HG03103 (cell line): ENCODE data around the gene CROCC2.

Experiments
- ATAC-seq: cut with Tn5 transposase; IDR thresholded peaks from one replicate; pipeline ENCODE4 v1.9.1; 2021; ENCODE audit warnings: low read depth; ENCODE audit not compliant: unreplicated experiment

Gene CROCC2

DNA sequence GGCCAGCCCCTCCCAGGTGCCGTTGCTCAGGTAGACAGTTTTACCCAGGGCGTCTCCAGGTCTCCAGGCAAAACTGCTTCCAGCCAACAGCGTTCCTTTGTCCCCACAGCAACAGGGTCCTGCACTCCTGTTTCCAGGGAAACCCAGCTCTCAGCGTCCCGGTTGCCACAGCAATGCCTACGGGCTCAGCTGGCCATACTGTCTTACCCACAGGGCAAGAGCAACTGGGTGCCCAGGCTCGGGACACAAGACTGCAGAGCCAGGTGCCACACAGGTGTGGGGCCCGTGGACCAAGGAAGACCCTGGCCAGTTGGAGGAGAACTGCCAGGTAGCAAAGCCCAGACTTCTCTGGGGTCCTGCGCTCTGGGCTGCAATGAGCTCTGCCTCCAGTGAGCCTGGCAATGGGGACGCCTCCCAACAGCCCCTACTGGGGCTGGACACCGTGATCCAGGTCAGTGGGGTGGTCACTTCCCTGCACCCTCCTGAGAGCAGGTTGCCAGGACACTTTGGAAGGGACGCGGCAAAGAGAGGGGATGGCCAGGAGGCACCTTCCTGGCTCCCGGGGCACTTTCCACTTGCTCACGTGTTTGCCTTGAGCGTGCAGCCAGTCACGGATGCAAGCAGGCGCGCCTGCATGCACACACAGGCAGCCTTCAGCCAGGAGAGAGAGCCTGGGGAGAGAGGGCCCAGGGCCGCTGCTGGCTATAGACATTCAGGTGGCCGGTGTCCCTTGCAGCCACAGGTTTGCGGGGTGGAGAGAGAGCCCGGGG, at the start of gene CROCC2:
CROCC2 (plus strand) TSS at position 196 of the 770 bp plus-strand sequence; CDS start at position 374, 178 bp downstream.
- ATAC-seq: no peak

DNA sequence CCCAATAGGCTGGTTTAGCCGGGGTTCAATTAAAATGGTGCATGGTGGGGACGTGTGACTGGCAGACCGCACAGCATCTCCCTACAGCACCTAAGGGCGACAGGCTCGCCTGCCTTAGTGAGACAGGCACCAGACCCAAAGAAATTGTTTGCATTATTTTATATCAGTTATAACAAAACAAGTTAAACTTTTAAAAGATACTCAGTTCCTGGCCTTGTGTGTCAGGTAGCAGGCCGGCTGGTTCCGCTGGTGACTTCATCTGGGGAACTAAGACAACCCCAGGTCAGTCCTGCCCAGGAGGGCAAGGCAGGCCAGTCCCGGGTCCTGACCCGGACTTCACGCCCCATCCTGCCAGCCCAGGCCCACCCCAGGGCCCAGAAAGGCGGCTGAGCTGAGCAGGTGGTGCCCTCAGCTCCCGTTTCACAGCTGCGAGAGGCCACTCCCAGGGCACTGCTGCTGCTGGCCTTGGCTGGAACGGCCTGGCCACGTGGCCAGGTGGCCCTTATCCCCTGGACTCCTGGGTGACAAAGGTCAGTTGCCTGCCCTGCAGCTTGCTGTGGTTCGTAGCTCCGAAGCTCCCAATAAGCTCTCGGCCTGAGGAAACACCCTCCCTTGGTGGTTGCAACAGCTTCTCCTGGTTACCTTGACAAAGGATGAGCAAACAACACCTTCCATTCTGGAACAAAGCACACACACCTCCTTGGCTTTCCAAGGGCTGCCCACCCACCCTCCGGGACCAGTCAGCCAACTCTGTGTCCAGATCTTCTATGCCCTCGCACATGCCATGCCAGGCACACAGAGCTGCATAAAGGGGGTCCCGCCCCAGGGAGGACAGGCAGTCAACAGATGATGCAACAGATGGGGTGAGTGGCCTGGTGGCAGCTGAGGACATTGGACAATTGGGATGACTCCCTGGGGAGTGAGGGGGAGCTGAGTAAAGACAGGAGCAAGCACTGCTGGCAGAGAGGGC, 48.8 kb upstream of the CROCC2 start:
- no peak for ATAC-seq

DNA sequence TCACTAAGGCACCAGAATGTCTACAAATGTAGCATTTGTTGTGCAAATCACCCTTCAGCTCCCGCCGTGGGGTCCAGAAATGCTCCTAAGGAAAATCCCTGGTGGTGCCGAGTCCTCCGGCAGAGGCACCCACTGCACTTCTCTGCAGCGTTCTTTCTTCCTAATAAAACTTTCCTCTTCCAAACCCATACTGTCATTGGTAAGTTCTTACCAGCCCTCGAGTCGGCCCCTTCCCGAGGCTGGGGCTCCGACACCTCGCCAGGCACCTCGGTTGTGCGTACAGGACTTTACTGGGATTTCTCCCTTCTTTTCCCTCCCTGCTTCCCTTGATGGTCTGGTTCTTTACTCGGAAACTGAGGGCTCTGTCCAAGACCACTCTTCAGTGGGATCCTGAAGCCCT, 47.8 kb upstream of the CROCC2 start:
- ATAC-seq: no peak

DNA sequence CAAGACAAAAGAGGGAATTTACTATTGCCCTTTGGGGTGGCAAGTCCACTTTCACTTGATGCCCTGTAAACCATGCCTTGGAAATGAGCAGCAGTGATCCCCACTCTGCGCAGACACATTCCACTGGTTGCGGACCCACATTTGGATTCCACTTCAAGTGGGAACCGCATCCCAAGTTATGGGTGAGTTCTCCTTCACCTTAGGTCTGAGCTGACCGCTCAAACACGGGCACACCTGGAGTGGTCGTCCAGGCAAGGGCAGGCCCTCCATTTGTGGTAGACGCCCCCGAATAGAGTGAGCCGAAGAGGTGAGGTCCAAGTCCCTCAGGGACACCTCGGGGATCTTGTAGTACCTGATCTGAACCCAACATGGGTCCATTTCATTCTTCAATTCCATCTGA, 47.3 kb upstream of the CROCC2 start:
- no peak for ATAC-seq

DNA sequence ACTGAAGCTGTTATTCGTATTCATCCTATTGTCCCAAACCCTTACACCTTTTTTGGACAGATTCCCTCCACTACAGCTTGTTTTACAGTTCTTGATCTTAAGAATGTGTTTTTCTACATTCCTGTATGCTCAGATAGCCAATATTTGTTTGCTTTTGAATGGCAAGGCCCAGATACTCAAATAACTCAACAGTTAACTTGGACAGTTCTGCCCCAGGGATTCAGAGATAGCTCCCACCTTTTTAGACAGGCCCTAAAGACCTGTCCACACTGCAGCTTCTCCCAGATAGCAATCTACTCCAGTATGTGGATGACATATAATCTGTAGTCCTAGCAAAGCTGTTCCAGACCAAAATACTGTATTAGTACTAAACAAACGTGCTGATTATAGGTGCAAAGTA, 44.6 kb upstream of the CROCC2 start:
- no peak for ATAC-seq

DNA sequence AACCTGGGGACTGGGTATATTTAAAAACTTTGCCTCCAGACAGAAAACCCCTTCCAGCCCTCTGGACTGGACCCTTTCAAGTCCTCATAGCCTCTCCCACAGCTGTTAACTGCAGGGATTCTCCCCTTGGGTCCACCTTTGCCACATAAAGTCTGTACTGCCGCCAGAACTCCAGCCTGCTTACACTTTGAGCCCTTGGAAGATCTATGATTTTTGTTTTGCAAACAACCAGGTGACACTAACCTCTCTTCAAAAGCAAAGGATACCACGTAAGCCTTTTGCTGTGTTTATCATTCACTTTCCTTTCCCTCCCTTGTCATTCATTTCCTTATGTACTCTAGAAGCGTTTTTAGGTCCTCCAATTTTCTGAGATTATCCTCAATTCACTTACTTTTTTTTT, 41.7 kb upstream of the CROCC2 start:
- ATAC-seq: no peak

DNA sequence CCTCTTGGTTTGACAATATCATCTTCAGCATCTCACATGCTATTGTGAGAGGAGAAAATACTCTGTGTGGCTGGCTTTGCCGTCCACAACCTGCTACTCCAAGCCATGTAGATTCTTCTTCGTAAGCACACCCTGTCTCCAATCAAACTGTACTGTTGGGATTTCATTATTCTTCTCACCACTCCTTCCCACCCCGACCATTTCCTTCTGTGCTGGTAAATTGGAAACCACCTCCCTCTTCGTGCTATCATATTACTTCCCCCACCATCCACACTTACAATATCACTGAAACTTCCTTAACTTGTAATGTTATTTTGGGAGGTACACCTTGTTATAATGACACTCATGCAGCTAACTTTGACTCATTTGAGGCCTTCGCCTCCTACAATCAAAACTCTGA, 40.7 kb upstream of the CROCC2 start:
- no peak for ATAC-seq

DNA sequence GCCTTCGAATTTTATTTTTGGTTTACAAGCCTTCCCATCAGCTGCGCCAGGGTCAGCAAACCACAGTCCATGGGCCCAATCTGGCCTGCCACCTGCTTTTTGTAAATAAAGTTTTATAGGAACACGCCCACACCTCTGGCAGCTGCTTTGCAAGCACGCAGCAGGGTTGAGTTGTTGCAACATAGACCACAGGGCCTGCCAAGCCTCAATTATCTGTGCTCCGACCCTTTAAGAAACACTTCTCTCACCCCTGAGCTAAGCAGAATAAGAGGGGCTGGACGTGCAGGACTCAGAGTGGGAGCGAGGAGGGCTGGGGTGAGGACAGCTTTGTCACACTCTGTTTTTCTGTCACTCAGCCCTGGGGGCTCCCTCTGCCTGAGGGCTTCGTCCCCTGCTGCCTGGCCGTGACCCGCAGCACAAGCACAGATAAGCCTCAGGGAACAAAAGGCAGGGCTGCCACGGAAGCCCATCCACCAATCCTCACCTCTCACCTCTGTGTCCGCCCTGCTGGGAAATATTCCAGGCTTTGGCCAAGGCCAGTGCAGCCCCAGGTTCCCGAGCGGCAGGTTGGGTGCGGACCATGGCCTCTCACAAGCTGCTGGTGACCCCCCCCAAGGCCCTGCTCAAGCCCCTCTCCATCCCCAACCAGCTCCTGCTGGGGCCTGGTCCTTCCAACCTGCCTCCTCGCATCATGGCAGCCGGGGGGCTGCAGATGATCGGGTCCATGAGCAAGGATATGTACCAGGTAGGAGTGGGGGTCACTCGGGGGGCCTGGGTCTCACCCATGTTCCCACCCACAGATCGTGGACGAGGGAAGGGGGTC, 37.6 kb upstream of the CROCC2 start, which contains the start of gene AGXT:
AGXT (plus strand) TSS at position 539 of the 823 bp plus-strand sequence; CDS start at position 581, 42 bp downstream.
- no peak for ATAC-seq

DNA sequence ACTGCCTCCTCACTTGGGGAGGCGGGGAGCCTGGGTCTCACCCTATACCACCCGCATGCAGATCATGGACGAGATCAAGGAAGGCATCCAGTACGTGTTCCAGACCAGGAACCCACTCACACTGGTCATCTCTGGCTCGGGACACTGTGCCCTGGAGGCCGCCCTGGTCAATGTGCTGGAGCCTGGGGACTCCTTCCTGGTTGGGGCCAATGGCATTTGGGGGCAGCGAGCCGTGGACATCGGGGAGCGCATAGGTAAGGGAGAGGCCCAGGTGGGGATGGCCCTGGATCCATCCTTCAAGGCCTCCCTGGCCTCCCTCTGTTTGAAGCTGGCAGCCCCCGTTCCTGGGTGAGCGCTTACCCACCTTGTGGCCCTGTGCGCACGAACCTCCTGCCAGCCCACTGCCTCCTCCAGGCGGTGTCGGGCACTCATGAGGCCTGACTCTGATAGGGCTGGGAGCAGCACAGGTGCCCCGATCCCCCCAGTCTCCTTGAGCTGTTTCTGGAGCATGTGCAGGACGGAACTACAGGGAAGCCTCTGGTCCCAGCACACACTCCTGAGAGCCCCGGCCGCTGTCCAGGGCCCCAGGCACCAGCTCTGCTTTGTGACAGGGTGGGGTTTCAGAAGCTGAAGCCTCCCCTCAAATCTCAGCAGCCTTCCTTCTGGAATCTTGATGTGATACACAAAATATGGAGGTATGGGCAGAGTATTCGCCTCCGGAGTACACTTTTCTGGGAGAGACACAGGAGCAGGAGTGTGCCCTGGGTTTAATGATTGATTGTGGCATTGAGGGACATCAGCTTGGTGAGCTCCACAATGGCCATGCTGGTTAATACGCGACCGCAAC, 36.8 kb upstream of the CROCC2 start:
- no peak for ATAC-seq

DNA sequence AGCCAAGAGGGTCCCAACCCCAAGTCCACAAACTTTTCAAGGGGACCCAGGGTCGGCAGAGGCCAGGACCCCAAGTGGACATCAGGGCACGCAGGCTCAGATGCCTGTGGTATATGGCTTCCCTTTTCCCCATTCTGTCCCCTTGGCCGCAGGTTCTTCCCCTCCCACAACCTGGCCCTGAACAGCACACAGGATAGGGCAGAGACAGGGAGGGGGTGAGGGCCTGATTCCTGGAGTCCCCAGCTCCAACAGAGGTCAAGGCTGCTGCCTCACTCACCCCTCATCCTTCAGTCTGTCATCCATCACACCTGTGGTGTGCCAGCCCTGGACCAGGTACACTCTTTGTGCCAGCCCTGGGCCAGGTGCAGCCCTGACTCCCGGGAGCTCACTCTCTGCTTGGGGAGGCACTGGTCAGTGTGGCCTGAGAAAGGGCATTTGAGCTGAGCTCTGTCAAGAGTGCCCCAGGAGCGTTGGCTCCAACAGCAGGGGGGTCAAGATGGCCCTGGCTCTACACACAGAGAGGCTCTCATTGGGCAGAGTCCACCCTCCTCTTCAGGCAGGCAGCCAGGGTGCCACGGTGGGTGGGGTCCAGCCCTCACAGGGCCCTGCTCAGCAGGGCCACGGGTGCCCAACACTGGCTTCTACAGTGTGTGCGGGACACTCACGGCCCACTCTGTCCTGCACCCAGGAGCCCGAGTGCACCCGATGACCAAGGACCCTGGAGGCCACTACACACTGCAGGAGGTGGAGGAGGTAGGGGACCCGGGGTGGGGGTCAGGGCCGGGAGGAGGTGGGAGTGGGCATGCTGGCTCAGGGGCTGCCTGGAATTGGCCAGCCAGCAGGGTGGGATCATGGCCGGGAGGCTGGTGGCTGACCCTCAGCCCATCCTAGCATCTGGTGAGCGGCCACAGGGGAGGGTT, 35.9 kb upstream of the CROCC2 start:
- no peak for ATAC-seq

DNA sequence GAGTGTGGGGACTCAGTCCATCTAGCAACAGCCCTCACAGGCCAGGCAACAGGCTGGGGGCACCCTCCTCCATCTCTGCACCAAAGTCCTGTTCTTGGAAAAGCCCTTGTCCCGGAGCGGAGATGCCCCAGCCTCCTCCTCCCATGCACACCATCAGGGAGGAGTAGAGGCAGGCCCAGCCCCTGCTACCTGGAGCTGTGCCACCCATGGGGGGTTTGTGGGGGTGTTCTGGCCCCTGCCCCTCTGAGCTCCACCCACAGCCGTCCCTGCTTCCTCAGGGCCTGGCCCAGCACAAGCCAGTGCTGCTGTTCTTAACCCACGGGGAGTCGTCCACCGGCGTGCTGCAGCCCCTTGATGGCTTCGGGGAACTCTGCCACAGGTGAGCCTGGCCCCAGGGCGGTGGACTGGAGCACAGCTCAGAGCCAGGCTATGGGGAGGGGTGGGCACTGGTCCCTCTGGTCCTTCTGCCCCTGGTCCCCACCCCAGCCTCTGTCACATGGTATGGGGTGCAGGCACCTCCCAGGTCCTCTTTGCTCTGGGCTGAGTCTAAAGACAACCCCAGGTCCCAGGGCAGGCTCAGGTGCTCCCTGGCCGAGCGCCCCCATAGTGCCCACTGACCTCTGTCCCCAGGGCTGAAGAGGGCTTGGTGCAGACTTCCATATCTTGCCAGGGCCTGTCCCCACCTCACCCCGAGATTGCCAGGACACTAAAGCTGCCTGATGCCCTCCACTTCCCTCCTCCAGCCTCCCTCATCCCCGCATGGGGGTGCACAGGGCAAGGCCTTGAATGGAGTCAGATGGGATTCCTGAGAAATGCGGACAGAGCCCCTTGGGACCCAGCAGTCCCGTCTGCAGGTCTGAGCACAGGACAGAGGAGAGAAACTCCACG, 34.8 kb upstream of the CROCC2 start:
- ATAC-seq: no peak

DNA sequence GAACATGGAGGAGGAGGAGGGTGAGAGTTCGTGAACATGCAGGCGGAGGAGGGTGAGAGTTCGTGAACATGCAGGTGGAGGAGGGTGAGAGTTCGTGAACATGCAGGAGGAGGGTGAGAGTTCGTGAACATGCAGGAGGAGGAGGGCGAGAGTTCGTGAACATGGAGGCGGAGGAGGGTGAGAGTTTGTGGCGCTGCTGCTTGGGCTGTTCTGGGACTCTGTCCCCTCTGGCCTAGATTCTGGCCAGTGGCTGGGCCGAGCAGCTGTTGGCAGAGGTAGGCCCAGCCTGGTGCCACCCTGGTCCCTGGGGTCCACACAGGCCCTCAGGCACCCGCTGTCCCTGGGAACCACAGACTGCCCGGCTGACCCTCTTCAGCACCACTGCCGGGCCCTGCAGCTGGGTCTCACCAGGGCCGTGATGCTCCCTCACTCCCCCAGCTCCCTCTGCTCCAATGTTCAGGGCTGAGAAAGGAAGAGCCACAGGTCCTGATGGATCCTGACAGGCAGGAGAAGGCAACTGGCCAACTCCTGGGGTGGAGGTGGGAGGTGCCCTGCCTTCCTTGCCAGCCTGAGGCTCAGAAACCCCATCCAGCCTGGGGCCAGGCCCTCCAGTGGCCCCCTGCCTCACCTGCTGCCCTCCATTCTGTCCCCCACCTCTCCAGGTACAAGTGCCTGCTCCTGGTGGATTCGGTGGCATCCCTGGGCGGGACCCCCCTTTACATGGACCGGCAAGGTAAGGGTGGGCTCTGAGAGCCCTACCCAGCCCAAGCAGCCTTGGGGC, 33.6 kb upstream of the CROCC2 start:
- no peak for ATAC-seq

DNA sequence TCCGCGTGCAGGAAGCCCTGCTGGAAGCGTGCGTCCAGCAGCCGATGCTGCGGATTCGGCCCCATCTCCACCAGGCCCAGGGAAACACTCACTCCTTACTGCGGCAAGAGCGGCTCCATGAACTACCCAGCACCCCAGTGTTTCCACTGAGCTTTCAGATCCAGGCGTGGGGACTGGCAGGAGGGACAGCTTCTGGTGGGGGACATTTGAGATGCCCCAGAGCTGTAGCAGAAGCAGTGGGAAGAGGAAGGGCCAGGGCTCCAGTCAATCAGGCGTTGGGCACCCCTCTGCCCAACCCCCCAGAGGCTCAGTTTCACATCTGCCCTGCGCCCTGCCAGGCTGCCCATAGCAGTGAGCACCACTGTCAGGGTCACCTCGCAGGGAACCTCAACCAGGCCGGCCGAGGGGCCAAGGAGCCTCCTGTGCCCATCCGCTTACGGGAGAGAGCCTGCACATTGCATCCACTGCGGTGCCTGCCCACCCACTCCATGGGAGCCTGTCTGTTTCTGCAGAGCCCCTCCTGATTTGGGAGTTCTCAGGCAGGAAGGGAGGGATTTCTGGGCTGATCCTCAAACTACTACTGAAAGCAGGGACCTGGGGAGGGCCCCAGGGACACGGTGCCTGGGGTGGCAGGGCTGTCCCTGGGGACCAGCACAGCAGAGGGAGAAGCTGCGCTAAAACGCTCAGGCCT, 32.9 kb upstream of the CROCC2 start:
- ATAC-seq: no peak

DNA sequence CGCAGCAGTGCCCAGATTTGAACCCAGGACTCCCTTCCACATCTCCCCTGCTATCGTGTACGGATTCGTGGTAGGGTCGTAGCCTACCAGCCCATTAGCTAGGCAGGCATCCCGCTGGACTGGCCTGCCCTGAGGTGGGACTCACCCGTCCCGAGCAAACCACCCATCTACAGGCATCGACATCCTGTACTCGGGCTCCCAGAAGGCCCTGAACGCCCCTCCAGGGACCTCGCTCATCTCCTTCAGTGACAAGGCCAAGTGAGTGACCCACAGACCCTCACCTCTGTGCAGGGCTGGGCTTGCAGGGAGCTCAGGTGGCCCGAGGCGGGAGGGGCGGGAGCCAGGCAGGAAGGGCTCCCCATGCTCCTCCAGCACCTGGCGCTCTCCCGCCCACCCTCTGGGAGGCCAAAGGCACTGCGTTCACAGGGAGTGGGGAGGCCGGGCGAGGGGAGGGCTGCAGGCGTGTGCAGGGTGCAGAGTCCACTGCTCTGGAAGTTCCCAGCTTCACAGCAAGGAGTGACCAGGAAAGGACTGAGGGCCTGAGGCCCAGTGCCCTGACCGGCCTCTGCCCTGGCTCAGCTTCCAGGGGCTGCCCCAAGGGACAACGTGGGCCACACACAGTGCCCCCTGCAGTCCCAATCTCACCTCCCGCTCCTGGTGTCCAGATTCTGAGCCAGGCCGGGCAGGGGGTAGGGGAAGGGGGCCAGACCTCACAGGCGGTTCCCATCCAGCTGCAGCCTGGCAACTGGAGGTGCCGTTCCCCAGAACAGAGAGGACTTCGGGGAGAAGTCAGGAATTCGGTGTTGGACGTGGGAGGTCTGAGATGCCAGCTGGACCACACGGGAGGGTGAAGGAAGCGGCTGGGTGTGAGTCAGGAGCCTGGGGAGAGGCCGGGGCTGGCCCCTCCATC, 32.1 kb upstream of the CROCC2 start:
- no peak for ATAC-seq

DNA sequence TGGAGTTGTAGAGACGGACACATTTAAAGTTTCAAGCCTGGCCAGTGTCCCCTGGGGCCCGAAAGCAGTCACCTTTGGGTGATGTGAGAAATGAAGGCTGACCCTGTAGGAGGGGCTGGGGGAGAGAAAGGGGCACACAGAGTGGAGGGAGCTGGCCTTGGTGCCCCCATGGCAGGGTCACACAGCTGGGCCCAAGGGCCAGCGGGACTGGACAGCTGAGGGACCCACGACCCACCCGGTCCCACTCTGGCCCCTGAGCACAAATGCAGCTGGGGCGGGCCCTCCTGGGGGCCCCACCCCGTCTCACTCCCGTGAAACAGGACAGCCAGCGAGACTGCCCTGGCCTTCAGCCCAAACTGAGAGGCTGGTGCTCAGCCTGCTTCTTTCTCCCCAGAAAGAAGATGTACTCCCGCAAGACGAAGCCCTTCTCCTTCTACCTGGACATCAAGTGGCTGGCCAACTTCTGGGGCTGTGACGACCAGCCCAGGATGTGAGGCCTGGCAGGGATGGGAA, 31.4 kb upstream of the CROCC2 start:
- no peak for ATAC-seq
